ENCODE results near the gene LDB3.

The LDB3 gene

GRCh38 chr10:86705139-86705538, 36.8 kb downstream of the LDB3 start:
- Histone ChIP-seq H3K79me2 (ENCODE audit: control insufficient read depth, insufficient read depth, low read length) (no peaks in the 10 kb centered on the region), H2BK120ac (ENCODE audit: low read depth, low read length) (no peak overlapping the region), H3K36me3 (ENCODE audit: control insufficient read depth, insufficient read depth, low read length) (no peaks in the 10 kb centered on the region), H3K9ac (ENCODE audit: low read length) (no peak overlapping the region), H3K4ac (ENCODE audit: low read depth, low read length) (no peak overlapping the region), H3K27me3 (ENCODE audit: insufficient read depth, low read length, poor library complexity) (no peaks in the 10 kb centered on the region), H3K4me2 (ENCODE audit: low read length) (no peak overlapping the region), H3K79me1 (ENCODE audit: low read length) (no peaks in the 10 kb centered on the region), H4K5ac (ENCODE audit: low read length) (no peak overlapping the region), H3K23ac (ENCODE audit: low read length) (no peak overlapping the region), H2AK5ac (ENCODE audit: low read length) (no peak overlapping the region), H2BK5ac (ENCODE audit: low read length) (no peak overlapping the region), H3K18ac (ENCODE audit: low read length) (no peak overlapping the region), H3K27ac (ENCODE audit: low read depth, low read length) (no peak overlapping the region), H3K4me3 (ENCODE audit: low read length) (no peak overlapping the region), H3K56ac (ENCODE audit: low read length) (no peak overlapping the region), H2BK15ac (replicated peaks; ENCODE audit: low read depth) (no peak overlapping the region), H4K8ac (ENCODE audit: low read depth, low read length) (no peak overlapping the region), H3K4me1 (ENCODE audit: control insufficient read depth, low read depth, low read length) (peaks cover 4% of the 10 kb centered on the region)
- WGBS (ENCODE audit: extremely low coverage, insufficient coverage, low lambda C conversion rate): no CpG with 5 or more reads among the region's 1 CpG
- DNase-seq: no peak

- Histone ChIP-seq H2BK120ac (ENCODE audit: low read depth, low read length) (no peak overlapping the region), H3K23ac (ENCODE audit: low read length) (no peak overlapping the region), H3K4ac (ENCODE audit: low read depth, low read length) (no peak overlapping the region), H3K36me3 (ENCODE audit: control insufficient read depth, insufficient read depth, low read length) (no peaks in the 10 kb centered on the region), H2BK5ac (ENCODE audit: low read length) (no peak overlapping the region), H3K9ac (ENCODE audit: low read length) (no peak overlapping the region), H3K4me3 (ENCODE audit: low read length) (no peak overlapping the region), H4K5ac (ENCODE audit: low read length) (no peak overlapping the region), H4K8ac (ENCODE audit: low read depth, low read length) (no peak overlapping the region), H3K4me2 (ENCODE audit: low read length) (no peak overlapping the region), H3K18ac (ENCODE audit: low read length) (no peak overlapping the region), H2AK5ac (ENCODE audit: low read length) (no peak overlapping the region), H3K79me1 (ENCODE audit: low read length) (no peaks in the 10 kb centered on the region), H3K27me3 (ENCODE audit: insufficient read depth, low read length, poor library complexity) (no peaks in the 10 kb centered on the region), H3K79me2 (ENCODE audit: control insufficient read depth, insufficient read depth, low read length) (no peaks in the 10 kb centered on the region), H3K56ac (ENCODE audit: low read length) (no peak overlapping the region), H3K4me1 (ENCODE audit: control insufficient read depth, low read depth, low read length) (peaks cover 7% of the 10 kb centered on the region), H2BK15ac (replicated peaks; ENCODE audit: low read depth) (no peak overlapping the region), H3K27ac (ENCODE audit: low read depth, low read length) (no peak overlapping the region)
- DNase-seq: no peak
- no CpG with 5 or more reads among the region's 2 CpGs for WGBS (ENCODE audit: extremely low coverage, insufficient coverage, low lambda C conversion rate)
Observed at GRCh38 chr10:86705905-86706304, 37.6 kb downstream of the LDB3 start.

GRCh38 chr10:86706401-86706841, 38.1 kb downstream of the LDB3 start:
- Histone ChIP-seq H3K27ac (ENCODE audit: low read depth, low read length) (no peak overlapping the region), H4K8ac (ENCODE audit: low read depth, low read length) (no peak overlapping the region), H3K4me3 (ENCODE audit: low read length) (no peak overlapping the region), H2BK5ac (ENCODE audit: low read length) (no peak overlapping the region), H3K9ac (ENCODE audit: low read length) (no peak overlapping the region), H4K5ac (ENCODE audit: low read length) (no peak overlapping the region), H3K27me3 (ENCODE audit: insufficient read depth, low read length, poor library complexity) (no peaks in the 10 kb centered on the region), H2BK120ac (ENCODE audit: low read depth, low read length) (no peak overlapping the region), H3K56ac (ENCODE audit: low read length) (peak overlapping the region; percentile 31), H3K4me1 (ENCODE audit: control insufficient read depth, low read depth, low read length) (peaks cover 7% of the 10 kb centered on the region), H3K18ac (ENCODE audit: low read length) (no peak overlapping the region), H3K4me2 (ENCODE audit: low read length) (no peak overlapping the region), H3K36me3 (ENCODE audit: control insufficient read depth, insufficient read depth, low read length) (no peaks in the 10 kb centered on the region), H2AK5ac (ENCODE audit: low read length) (no peak overlapping the region), H3K4ac (ENCODE audit: low read depth, low read length) (no peak overlapping the region), H3K79me2 (ENCODE audit: control insufficient read depth, insufficient read depth, low read length) (no peaks in the 10 kb centered on the region), H3K79me1 (ENCODE audit: low read length) (no peaks in the 10 kb centered on the region), H3K23ac (ENCODE audit: low read length) (no peak overlapping the region), H2BK15ac (replicated peaks; ENCODE audit: low read depth) (no peak overlapping the region)
- no CpG with 5 or more reads among the region's 12 CpGs for WGBS (ENCODE audit: extremely low coverage, insufficient coverage, low lambda C conversion rate)
- no peak for DNase-seq

GRCh38 chr10:86706977-86707376, 38.7 kb downstream of the LDB3 start:
- Histone ChIP-seq H2BK15ac (replicated peaks; ENCODE audit: low read depth) (no peak overlapping the region), H3K4me1 (ENCODE audit: control insufficient read depth, low read depth, low read length) (peaks cover 7% of the 10 kb centered on the region), H3K23ac (ENCODE audit: low read length) (no peak overlapping the region), H4K5ac (ENCODE audit: low read length) (no peak overlapping the region), H3K27me3 (ENCODE audit: insufficient read depth, low read length, poor library complexity) (no peaks in the 10 kb centered on the region), H3K27ac (ENCODE audit: low read depth, low read length) (no peak overlapping the region), H3K4ac (ENCODE audit: low read depth, low read length) (no peak overlapping the region), H3K56ac (ENCODE audit: low read length) (no peak overlapping the region), H2BK5ac (ENCODE audit: low read length) (no peak overlapping the region), H2AK5ac (ENCODE audit: low read length) (no peak overlapping the region), H3K79me2 (ENCODE audit: control insufficient read depth, insufficient read depth, low read length) (no peaks in the 10 kb centered on the region), H3K36me3 (ENCODE audit: control insufficient read depth, insufficient read depth, low read length) (no peaks in the 10 kb centered on the region), H3K18ac (ENCODE audit: low read length) (no peak overlapping the region), H2BK120ac (ENCODE audit: low read depth, low read length) (no peak overlapping the region), H3K4me3 (ENCODE audit: low read length) (no peak overlapping the region), H3K4me2 (ENCODE audit: low read length) (no peak overlapping the region), H3K9ac (ENCODE audit: low read length) (no peak overlapping the region), H3K79me1 (ENCODE audit: low read length) (no peaks in the 10 kb centered on the region), H4K8ac (ENCODE audit: low read depth, low read length) (no peak overlapping the region)
- no CpG with 5 or more reads among the region's 1 CpG for WGBS (ENCODE audit: extremely low coverage, insufficient coverage, low lambda C conversion rate)
- DNase-seq: no peak

- Histone ChIP-seq H3K56ac (ENCODE audit: low read length) (no peak overlapping the region), H2BK15ac (replicated peaks; ENCODE audit: low read depth) (no peak overlapping the region), H3K4me2 (ENCODE audit: low read length) (no peak overlapping the region), H3K27me3 (ENCODE audit: insufficient read depth, low read length, poor library complexity) (no peaks in the 10 kb centered on the region), H4K8ac (ENCODE audit: low read depth, low read length) (no peak overlapping the region), H3K4me1 (ENCODE audit: control insufficient read depth, low read depth, low read length) (peaks cover 9% of the 10 kb centered on the region), H3K9ac (ENCODE audit: low read length) (no peak overlapping the region), H2BK5ac (ENCODE audit: low read length) (no peak overlapping the region), H4K5ac (ENCODE audit: low read length) (no peak overlapping the region), H3K4me3 (ENCODE audit: low read length) (no peak overlapping the region), H3K18ac (ENCODE audit: low read length) (no peak overlapping the region), H3K4ac (ENCODE audit: low read depth, low read length) (no peak overlapping the region), H2BK120ac (ENCODE audit: low read depth, low read length) (no peak overlapping the region), H3K79me1 (ENCODE audit: low read length) (no peaks in the 10 kb centered on the region), H3K36me3 (ENCODE audit: control insufficient read depth, insufficient read depth, low read length) (no peaks in the 10 kb centered on the region), H2AK5ac (ENCODE audit: low read length) (no peak overlapping the region), H3K23ac (ENCODE audit: low read length) (no peak overlapping the region), H3K27ac (ENCODE audit: low read depth, low read length) (no peak overlapping the region), H3K79me2 (ENCODE audit: control insufficient read depth, insufficient read depth, low read length) (no peaks in the 10 kb centered on the region)
- peak; percentile 43 for DNase-seq
- WGBS (ENCODE audit: extremely low coverage, insufficient coverage, low lambda C conversion rate): no CpG with 5 or more reads among the region's 4 CpGs
Observed at GRCh38 chr10:86707505-86707904, 39.2 kb downstream of the LDB3 start.

- WGBS (ENCODE audit: extremely low coverage, insufficient coverage, low lambda C conversion rate): no CpG with 5 or more reads among the region's 8 CpGs
- H3K9ac ChIP-seq (ENCODE audit: low read length): no peak overlapping the region
- H3K4me3 ChIP-seq (ENCODE audit: low read length): no peak overlapping the region
- no peak overlapping the region for H3K4me2 ChIP-seq (ENCODE audit: low read length)
- H3K36me3 ChIP-seq (ENCODE audit: control insufficient read depth, insufficient read depth, low read length): no peaks in the 10 kb centered on the region
- H3K56ac ChIP-seq (ENCODE audit: low read length): peak overlapping the region; percentile 6
- H3K79me2 ChIP-seq (ENCODE audit: control insufficient read depth, insufficient read depth, low read length): no peaks in the 10 kb centered on the region
- no peak overlapping the region for H3K4ac ChIP-seq (ENCODE audit: low read depth, low read length)
- no peak overlapping the region for H4K5ac ChIP-seq (ENCODE audit: low read length)
- no peak overlapping the region for H2BK15ac ChIP-seq (replicated peaks; ENCODE audit: low read depth)
- H3K18ac ChIP-seq (ENCODE audit: low read length): no peak overlapping the region
- no peak overlapping the region for H2AK5ac ChIP-seq (ENCODE audit: low read length)
- H4K8ac ChIP-seq (ENCODE audit: low read depth, low read length): no peak overlapping the region
- H3K23ac ChIP-seq (ENCODE audit: low read length): no peak overlapping the region
- H3K27ac ChIP-seq (ENCODE audit: low read depth, low read length): no peak overlapping the region
- DNase-seq: no peak
- no peaks in the 10 kb centered on the region for H3K79me1 ChIP-seq (ENCODE audit: low read length)
- H3K4me1 ChIP-seq (ENCODE audit: control insufficient read depth, low read depth, low read length): peaks cover 9% of the 10 kb centered on the region
- H2BK5ac ChIP-seq (ENCODE audit: low read length): no peak overlapping the region
- no peaks in the 10 kb centered on the region for H3K27me3 ChIP-seq (ENCODE audit: insufficient read depth, low read length, poor library complexity)
- H2BK120ac ChIP-seq (ENCODE audit: low read depth, low read length): no peak overlapping the region
Observed at GRCh38 chr10:86708068-86708782, 39.9 kb downstream of the LDB3 start.
